Hematopoietic multipotent progenitor cell treated with erythropoietin and hydrocortisone succinate and interleukin-3 and kit ligand, for 17 days (in vitro differentiated cells): ENCODE data around the gene PYHIN1.

Source experiments
- DNase-seq: peaks from one replicate; pipeline ENCODE4 v3.0.0-alpha.2; 2015; ENCODE audit warnings: low spot score

Gene PYHIN1

DNA sequence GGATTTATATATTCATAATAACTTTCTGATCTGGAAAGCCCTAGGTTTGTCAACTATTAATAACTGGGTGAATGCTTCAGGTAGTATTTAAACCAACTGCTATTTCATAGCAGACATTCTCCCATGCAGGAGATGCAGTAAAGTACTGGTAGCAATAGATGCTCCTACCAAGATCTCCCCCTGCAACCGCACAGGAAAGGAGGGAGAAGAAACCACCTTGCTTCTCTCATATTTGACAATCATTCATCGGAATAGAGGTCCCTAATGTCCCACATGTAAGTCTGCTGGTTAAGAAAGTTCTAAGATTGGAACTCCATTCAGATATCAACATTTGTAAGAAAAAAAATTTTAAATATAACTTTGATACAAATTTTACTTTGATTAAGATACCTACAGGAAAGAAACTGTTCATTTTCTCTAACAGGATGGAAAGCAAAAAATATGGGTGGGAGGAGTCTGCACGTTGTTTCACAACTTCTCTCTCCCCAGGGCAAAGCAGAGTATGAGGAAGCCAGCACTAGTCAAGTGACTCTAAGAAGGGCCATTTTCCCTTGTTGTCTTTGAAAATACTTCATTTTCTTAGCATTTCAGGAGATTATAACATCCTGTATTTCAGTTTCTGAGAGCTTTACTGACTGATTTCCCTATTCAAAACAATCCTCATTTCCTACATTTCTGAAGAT, at the start of gene PYHIN1:
Gene PYHIN1, plus strand, starts transcription at position 498 of the 683 bp plus-strand sequence. CDS start 5,359 bp downstream, outside the sequence.
- no peak for DNase-seq

- no peak for DNase-seq
These were observed 37.7 kb upstream of the PYHIN1 start for GRCh38 chr1:158893654-158894053.

GRCh38 chr1:158898722-158899121, 32.6 kb upstream of the PYHIN1 start:
- DNase-seq = no peak

GRCh38 chr1:158901623-158902022, 29.7 kb upstream of the PYHIN1 start:
- DNase-seq = no peak

- no peak for DNase-seq
These were observed 15.3 kb upstream of the PYHIN1 start for GRCh38 chr1:158916085-158916484.

- DNase-seq = no peak
These were observed 6.7 kb upstream of the PYHIN1 start for GRCh38 chr1:158924677-158925076.

GRCh38 chr1:158930504-158930903, 848 bp upstream of the PYHIN1 start:
- no peak for DNase-seq

- DNase-seq = no peak
These were observed 819 bp downstream of the PYHIN1 start for GRCh38 chr1:158932171-158932570.

GRCh38 chr1:158933621-158934020, 2.3 kb downstream of the PYHIN1 start:
- DNase-seq = no peak

GRCh38 chr1:158939180-158939579, 7.8 kb downstream of the PYHIN1 start:
- DNase-seq = no peak

- no peak for DNase-seq
These were observed 10.0 kb downstream of the PYHIN1 start for GRCh38 chr1:158941317-158941716.

GRCh38 chr1:158942490-158942889, 11.1 kb downstream of the PYHIN1 start:
- no peak for DNase-seq

- DNase-seq = no peak
These were observed 11.7 kb downstream of the PYHIN1 start for GRCh38 chr1:158943059-158943458.

DNA sequence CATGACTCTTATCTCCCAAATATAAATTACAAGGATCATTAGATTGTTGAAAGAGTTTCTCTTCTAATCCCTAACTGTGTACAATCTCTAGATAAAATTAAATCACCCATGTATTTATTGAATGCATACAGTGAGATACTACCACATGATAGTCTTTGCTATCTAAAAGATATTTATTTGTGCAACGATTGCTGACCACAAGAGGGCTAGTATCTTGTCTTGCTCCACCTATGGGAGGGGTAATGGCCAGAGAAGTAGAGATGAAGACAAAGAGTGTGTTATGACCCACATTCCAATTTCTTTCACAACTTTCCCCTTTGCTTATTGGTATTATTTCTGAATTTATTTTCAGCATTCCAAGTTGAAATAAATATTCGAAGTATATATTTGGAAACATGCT, 13.7 kb downstream of the PYHIN1 start:
- no peak for DNase-seq

DNA sequence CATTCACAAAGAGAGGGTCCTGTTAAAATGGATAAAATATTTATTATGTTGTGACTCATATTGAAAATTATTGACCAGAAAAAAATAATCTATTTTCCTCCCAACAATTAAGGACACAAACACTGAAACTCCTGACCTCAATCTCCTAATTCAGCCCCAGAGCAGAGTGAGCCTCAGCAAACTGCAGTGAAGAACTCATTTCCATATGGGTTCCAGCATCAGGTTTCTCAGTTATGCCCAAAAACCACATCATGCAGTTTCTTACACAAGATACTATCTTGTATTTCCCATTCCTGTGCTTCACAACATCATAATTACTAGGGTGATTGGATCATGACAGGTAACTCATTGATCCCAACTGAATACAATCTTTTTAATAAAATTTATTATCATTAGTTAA, 15.4 kb downstream of the PYHIN1 start:
- no peak for DNase-seq

- DNase-seq = no peak
These were observed 20.6 kb downstream of the PYHIN1 start for GRCh38 chr1:158951956-158952355.

DNA sequence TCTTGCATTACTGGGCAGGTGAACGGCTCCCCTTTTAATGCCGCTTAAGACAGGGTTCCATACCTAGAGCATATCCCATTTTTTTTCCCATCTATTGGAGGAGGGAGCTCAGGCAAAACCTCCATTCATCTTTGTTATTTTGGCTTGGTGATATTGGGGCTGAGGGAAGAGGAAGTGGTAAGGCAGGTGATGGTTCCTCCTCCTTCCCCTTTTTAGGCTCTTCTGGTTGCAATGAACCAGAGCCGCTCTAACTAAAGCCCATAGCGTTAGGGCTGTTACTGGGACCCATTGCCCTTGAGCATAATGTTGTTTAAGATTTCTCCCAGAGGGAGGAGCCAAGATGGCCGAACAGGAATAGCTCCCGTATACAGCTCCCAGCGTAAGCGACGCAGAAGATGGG, 21.1 kb downstream of the PYHIN1 start:
- DNase-seq = no peak

DNA sequence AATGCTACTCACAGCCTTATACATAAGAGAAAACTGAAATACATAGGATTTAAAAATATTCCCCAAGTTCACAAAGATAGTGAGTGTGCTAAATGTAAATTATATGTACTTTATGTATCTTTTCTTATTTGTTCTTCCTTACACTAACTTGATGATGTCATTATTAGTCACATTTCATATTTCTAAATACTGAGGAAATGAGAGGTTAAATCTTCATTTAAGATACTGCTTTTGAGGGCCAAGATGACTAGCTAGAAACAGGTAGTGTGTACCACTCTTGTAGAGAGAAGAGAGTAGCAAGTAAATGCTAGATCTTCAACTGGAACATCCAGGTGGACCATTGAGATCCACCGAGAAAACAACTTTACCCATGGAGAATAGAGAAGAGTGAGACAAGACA, 29.8 kb downstream of the PYHIN1 start:
- no peak for DNase-seq

DNA sequence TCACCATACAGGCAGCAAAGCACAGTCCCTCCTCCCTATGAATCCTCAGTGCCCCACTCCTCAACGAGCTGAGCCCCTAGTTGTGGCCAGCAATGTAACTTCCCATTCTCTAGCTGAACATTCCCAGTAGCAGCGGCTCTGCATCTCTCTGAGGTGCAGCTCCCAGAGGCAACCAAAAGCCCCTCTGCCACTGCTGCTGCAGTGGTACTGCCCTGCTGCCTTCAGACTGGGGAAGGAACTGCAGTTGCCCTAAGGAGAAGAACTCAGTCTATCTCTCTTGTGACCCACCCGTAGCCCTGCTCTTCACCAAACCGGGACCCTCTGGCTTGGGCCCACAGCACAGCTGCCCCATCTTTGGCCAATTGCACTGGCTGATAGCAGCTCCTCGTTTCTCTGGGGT, 31.6 kb downstream of the PYHIN1 start:
- no peak for DNase-seq

DNA sequence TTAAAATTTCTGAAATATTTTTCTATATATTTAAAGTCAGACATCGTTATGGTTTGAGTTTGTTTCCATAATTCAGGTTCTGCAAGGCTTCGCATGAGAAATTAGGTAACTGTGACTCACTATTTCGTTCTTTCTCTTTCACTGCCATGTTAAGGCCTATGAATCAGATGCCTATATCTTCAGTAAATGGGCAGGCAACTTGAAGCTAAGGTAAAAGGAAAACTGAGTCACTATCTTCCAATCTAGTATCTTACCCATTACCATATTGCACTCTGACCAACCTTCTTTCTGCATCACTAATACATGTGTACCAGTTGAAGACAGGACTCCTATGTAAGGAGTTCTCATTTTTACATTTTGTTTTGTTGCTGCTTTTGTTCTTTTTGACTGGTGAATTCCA, 37.8 kb downstream of the PYHIN1 start:
- no peak for DNase-seq

GRCh38 chr1:158969855-158970254, 38.5 kb downstream of the PYHIN1 start:
- no peak for DNase-seq

- peak; percentile 11 for DNase-seq
These were observed 41.5 kb downstream of the PYHIN1 start for GRCh38 chr1:158972841-158973240.

DNA sequence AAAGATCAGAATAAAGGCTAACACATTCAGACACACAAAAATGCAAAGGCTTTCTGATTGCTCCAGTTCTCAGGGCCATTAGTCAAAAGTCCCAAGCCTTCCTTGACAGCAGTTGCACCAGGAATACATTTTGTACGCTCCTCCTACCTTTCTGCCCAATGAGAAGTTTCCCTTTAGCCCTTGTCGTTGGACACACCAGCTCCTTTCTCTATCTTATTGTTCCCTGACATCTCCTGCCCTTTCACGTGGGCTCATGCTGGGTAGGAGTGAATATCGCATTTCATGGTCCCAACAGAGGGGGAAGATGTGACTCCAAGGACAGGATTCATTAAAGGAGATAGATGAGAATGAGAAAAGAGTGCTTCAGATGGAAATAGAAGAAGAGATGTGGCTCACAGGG, 44.9 kb downstream of the PYHIN1 start:
- no peak for DNase-seq

DNA sequence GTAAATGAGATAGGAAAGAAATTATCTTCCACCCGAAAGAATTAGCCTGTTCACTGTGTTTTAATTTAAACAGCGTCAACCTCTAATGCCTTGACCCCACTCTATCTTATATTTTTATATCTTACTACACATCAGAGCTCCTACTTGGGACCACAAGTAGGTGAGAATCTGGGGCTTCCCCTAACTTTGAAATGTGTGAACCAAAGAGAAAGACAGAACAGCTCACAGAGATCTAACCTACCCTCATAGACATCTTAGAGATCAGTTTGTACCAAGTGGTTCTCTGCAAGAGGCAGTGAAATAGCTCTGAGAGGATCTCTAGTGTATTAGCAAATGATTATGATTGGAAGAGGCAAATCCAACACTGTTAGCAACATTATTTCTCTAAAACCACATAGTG, 47.4 kb downstream of the PYHIN1 start:
- no peak for DNase-seq

GRCh38 chr1:158979229-158979628, 47.9 kb downstream of the PYHIN1 start:
- no peak for DNase-seq
